HG02763 (cell line): ENCODE measurements around the gene COG2.

ENCODE experiments used
- ATAC-seq: cut with Tn5 transposase; IDR thresholded peaks from one replicate; pipeline ENCODE4 v1.9.1; 2021; ENCODE audit warnings: mild to moderate bottlenecking, moderate library complexity; ENCODE audit not compliant: unreplicated experiment

The COG2 gene

GRCh38 chr1:230700132-230700531 is 57.9 kb downstream of the COG2 start:
- ATAC-seq: no peak

GRCh38 chr1:230701434-230701833 is 59.2 kb downstream of the COG2 start:
- ATAC-seq: no peak

GRCh38 chr1:230701895-230702768 is 59.9 kb downstream of the COG2 start:
- no peak for ATAC-seq

- no peak for ATAC-seq
These were observed 60.8 kb downstream of the COG2 start for GRCh38 chr1:230702934-230703678.

- no peak for ATAC-seq
These were observed 61.6 kb downstream of the COG2 start for GRCh38 chr1:230703679-230704385.

GRCh38 chr1:230704830-230705229 is 62.5 kb downstream of the COG2 start:
- ATAC-seq: no peak

- no peak for ATAC-seq
These were observed 63.2 kb downstream of the COG2 start for GRCh38 chr1:230705289-230706019.

GRCh38 chr1:230706020-230706699 is 63.9 kb downstream of the COG2 start:
- no peak for ATAC-seq

GRCh38 chr1:230706887-230707731 is 64.8 kb downstream of the COG2 start:
- no peak for ATAC-seq

GRCh38 chr1:230707732-230708630 is 65.7 kb downstream of the COG2 start:
- ATAC-seq: no peak

GRCh38 chr1:230708631-230709580 is 66.6 kb downstream of the COG2 start:
- ATAC-seq: no peak

GRCh38 chr1:230709619-230710542 is 67.6 kb downstream of the COG2 start:
- ATAC-seq: no peak

- ATAC-seq: no peak
These were observed 68.2 kb downstream of the COG2 start for GRCh38 chr1:230710543-230710904.

GRCh38 chr1:230711245-230711644 is 69.0 kb downstream of the COG2 start:
- no peak for ATAC-seq

GRCh38 chr1:230712470-230712942 is 70.2 kb downstream of the COG2 start:
- ATAC-seq: no peak

- ATAC-seq: no peak
These were observed 70.9 kb downstream of the COG2 start for GRCh38 chr1:230713138-230713537.
